Measurements from ENCODE around the gene MDFIC2.

- no peak for TF ChIP-seq CTCF (IDR thresholded peaks at IDR 0.05)
- no peak for TF ChIP-seq POLR2A (IDR thresholded peaks at IDR 0.05)
Observed at GRCh38 chr3:70149714-70150400, 162.6 kb downstream of the MDFIC2 start.

Data from testis (tissue), 2 donors.